VCaP (cell line): ENCODE data around the gene CAMK2A.

Source experiments
- H3K27ac ChIP-seq: fragments of 450-650 bp; 2 replicates; pipeline ENCODE4 v1.5.1; 2017
- TF ChIP-seq, protein P1 (sequence below): fragments of 450-650 bp; conservative IDR thresholded peaks from 2 replicates; pipeline ENCODE4 v1.5.1; 2017; ENCODE audit warnings: mild to moderate bottlenecking, moderate library complexity

CAMK2A gene

DNA sequence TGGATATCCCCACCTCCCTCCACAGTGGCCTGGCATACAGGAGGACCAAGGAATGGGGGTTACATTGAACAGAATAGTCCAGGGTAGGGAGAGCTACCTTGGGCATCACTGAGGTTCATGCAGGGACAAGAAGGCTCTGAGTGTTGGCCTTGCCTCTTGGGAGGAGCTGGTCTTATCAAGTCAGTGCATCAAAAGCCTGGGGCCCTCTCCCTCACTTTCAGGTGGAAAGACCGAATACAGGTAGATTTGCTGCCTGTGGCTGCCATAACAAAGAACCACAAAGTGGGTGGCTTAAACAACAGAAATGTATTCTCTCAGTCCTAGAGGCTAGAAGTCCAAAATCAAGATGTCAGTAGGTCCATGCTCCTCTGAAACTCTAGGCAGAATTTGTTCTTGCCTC, 31.6 kb upstream of the CAMK2A start:
- H3K27ac ChIP-seq = no peak overlapping the region
- TF ChIP-seq, protein P1, sequence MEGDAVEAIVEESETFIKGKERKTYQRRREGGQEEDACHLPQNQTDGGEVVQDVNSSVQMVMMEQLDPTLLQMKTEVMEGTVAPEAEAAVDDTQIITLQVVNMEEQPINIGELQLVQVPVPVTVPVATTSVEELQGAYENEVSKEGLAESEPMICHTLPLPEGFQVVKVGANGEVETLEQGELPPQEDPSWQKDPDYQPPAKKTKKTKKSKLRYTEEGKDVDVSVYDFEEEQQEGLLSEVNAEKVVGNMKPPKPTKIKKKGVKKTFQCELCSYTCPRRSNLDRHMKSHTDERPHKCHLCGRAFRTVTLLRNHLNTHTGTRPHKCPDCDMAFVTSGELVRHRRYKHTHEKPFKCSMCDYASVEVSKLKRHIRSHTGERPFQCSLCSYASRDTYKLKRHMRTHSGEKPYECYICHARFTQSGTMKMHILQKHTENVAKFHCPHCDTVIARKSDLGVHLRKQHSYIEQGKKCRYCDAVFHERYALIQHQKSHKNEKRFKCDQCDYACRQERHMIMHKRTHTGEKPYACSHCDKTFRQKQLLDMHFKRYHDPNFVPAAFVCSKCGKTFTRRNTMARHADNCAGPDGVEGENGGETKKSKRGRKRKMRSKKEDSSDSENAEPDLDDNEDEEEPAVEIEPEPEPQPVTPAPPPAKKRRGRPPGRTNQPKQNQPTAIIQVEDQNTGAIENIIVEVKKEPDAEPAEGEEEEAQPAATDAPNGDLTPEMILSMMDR = no peak

DNA sequence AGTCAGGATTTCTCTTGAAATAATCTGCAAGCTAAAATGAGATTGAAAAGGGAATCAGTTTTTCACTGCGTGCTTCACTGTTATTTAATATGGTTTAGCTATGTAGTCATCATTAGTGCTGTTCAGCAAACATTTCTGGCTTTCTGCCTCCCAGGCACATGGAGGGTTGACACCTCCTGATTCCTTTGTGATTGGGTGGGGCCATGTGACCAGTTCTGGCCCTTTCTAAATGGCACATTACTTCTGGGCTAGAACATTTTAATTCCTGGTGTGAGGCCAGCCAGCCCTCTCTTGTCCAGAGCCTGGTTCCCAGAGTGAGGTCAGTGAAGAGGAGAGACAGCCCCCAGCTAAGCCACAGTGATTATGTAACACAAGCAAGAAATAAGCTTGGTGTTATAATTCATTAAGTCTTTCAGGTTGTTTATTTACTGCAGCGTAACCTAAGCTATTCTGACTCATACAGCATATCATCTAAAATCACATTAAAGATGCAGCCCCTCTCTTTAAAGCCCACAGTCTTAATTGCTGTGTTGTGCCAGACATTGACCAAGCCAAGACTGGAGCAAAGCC, 30.6 kb upstream of the CAMK2A start:
- TF ChIP-seq, protein P1 = no peak
- H3K27ac ChIP-seq = no peak overlapping the region

DNA sequence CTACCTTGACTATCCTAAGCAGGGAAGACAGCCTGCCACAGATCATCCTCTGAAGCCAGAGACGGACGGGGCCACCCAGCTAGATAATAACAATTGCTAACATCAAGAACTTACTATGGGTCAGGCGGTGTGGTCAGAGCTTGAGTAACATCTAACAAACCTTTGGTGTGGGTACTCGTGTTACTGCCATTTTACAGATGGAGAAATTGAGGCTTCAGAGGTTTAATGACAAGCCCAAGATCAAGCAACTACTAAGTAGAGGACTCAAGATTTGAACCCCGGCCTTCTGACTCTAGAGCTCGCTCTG, 29.9 kb upstream of the CAMK2A start:
- no peak overlapping the region for H3K27ac ChIP-seq
- TF ChIP-seq, protein P1 = no peak

DNA sequence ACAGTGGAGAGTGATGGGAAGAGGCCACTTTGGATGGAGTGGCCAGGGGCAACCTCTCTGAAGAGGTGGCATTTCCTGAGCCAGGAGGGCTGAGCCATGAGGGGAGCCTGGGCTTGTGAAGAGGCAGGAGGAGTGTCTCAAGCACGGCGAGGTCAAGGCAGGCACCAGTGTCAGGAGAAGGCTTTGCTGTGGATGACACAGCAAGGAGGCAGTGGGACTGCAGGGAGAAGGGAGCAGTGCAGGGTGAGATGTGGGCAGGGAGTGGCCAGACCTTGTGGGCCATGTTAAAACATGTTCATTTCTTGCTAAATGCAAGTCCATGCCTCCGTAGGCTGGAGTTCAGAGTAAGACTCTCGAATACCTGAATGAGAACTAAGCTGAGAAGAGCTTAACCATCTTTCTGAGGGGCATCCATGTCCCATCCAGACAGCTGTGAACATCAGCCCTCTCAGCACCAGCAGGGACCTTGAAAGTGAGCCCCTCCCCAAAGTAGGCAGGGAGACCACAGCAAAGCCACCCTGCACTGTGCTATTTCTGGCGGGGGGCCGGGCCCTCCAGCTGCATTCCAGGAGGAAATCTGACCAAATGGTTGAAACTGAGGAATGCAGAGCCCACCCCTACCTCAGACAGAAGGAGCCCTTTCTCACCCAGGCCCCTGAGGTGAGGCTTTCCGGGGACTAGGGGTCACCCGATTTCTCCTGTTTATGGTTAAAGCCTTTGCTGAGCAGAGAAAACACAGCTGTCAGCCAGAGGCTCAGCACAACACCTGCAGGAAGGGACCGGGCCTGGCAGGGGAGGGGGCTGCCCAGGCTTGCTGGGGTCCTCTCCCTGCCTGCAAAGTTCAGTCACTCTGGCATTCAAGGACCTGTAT, 29.3 kb upstream of the CAMK2A start:
- no peak overlapping the region for H3K27ac ChIP-seq
- TF ChIP-seq, protein P1 = no peak

DNA sequence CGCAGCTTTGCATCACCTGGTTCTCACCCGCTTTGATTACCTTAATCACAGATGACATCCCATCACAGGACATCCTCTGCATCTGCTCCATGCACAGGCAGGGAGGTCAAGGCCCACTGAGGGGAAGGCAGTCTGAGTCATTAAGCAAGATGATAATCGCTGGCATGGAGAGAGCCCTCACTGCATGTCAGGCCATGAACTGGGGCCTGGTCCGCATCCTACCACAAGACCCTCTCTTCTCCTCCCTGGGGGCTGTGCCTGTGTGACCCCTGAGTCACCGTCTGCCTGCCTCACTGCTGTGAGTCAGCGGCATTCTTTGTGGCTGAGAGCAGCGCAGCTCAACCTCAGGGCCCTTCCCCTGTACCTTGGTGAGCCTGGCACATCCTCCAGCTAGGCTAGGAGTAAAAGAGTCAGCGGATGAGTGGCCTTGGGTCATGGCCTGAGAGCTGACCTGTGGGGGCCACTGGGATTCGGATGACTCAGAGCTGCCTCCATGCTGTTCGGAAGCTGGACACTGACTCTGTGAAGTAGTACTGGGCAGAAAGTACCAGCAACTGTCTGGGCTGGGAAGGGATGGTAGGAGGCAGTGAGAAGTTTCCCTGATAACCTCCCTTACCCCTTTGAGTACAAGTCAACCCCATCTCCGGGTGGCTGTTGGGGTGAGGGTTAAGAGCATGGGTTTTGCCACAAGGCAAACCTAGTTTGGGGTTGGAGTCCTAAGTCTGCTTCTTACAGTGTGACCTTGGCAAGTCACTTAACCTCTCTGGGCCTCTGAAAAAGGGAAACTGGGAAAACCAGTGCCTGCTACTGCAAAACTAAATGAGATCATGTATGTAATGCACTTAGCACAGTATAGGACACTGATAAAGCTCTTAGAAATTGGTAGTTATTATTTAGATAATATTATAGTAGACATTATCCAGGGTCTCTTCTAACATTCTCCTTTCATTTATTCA, 27.8 kb upstream of the CAMK2A start:
- H3K27ac ChIP-seq = no peak overlapping the region
- TF ChIP-seq, protein P1 = no peak

DNA sequence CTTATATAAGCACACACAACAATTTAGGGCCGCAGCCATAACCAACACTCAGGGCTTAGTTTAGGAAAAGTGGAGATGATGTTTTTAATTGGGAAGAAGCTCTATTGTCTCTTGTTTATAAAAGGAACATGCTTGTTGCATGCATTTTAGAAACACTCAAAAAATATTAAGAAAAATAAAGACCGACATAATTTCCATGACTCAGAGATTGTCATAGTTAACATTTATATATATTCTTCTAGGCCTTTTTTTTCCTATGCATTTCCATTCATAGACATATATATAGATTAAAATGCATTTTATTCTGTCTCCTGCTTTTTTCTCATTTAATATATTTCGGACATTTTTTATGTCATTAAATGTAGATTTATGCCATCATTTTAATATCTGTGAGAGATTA, 26.7 kb upstream of the CAMK2A start:
- TF ChIP-seq, protein P1 = no peak
- no peak overlapping the region for H3K27ac ChIP-seq

DNA sequence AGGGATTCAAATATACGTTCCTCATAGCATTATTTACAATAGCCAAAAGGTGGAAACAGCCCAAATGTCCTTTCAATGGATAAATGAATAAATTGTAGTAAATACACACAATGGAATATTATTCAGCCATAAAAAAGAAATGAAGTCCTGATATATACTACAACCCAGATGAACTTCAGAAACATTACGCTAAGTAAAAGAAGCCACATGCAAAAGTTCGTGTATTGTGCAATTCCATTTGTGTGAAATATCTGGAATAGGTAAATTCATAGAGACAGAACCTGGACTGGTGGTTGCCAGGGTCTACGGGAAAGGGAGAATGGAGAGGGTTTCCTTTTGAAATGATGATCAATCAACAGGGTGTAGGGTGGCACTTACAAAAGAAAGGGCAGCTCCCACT, 25.7 kb upstream of the CAMK2A start:
- TF ChIP-seq, protein P1 = no peak
- H3K27ac ChIP-seq = no peak overlapping the region
